HUES6 (cell line): ENCODE data around the gene IRF7.
"Not testable (repeated sequence)": the region's sequence is repeated elsewhere in the genome, so short reads cannot be mapped to it uniquely, and the experiment has no call there.

Experiments
- H3K27ac ChIP-seq: 2 replicates; pipeline ENCODE4 v1.7.0; 2013; ENCODE audit warnings: low read depth, mild to moderate bottlenecking, low read length, inconsistent platforms
- H3K27me3 ChIP-seq: 2 replicates; pipeline ENCODE4 v1.6.1; 2013; ENCODE audit warnings: low read length; ENCODE audit not compliant: control insufficient read depth, insufficient read depth
- H3K36me3 ChIP-seq: 2 replicates; pipeline ENCODE4 v1.6.1; 2013; ENCODE audit warnings: low read length; ENCODE audit not compliant: control insufficient read depth, insufficient read depth
- H3K4me1 ChIP-seq: 2 replicates; pipeline ENCODE4 v1.6.1; 2013; ENCODE audit warnings: low read length; ENCODE audit not compliant: control insufficient read depth, insufficient read depth
- H3K4me3 ChIP-seq: 2 replicates; pipeline ENCODE4 v1.5.1; 2013; ENCODE audit warnings: low read depth, low read length
- H3K9ac ChIP-seq: one replicate; pipeline ENCODE4 v1.6.1; 2013; ENCODE audit warnings: mild to moderate bottlenecking, low read length
- H3K9me3 ChIP-seq: 2 replicates; pipeline ENCODE4 v1.6.1; 2013; ENCODE audit warnings: low read depth, low read length; ENCODE audit not compliant: control insufficient read depth, insufficient read depth

The IRF7 gene

GRCh38 chr11:575313-575995, 40.3 kb downstream of the IRF7 start:
- Histone ChIP-seq H3K4me1 (peaks cover 33% of the 10 kb centered on the region), H3K27me3 (peaks cover 20% of the 10 kb centered on the region), H3K36me3 (peaks cover 5% of the 10 kb centered on the region), H3K9me3 (no peaks in the 10 kb centered on the region), H3K27ac (no peak overlapping the region), H3K4me3 (peak overlapping the region; percentile 86), H3K9ac (peak overlapping the region; percentile 56)

- Histone ChIP-seq H3K27ac (no peak overlapping the region), H3K4me3 (peak overlapping the region; percentile 86), H3K36me3 (peaks cover 5% of the 10 kb centered on the region), H3K9me3 (no peaks in the 10 kb centered on the region), H3K9ac (peak overlapping the region; percentile 56), H3K4me1 (peaks cover 33% of the 10 kb centered on the region), H3K27me3 (peaks cover 20% of the 10 kb centered on the region)
Measured at GRCh38 chr11:574632-575312, 41.0 kb downstream of the IRF7 start.

GRCh38 chr11:574031-574570, 41.6 kb downstream of the IRF7 start:
- H3K27me3 ChIP-seq = peaks cover 20% of the 10 kb centered on the region
- not testable (repeated sequence) for H3K27ac ChIP-seq

GRCh38 chr11:573146-573759, 42.5 kb downstream of the IRF7 start:
- H3K4me3 ChIP-seq = no peak overlapping the region

More at GRCh38 chr11:574031-574570, 41.6 kb downstream of the IRF7 start:
- Histone ChIP-seq H3K4me3 (peak overlapping the region; percentile 34), H3K4me1 (peaks cover 37% of the 10 kb centered on the region)
- not testable (repeated sequence) for H3K9me3 ChIP-seq, H3K9ac ChIP-seq, H3K36me3 ChIP-seq

GRCh38 chr11:571802-572185, 44.0 kb downstream of the IRF7 start:
- Histone ChIP-seq H3K9ac (no peak overlapping the region), H3K9me3 (no peaks in the 10 kb centered on the region), H3K27me3 (peaks cover 24% of the 10 kb centered on the region), H3K4me3 (no peak overlapping the region), H3K4me1 (peaks cover 28% of the 10 kb centered on the region), H3K36me3 (no peaks in the 10 kb centered on the region; the same call in 1 of the 2 replicates), H3K27ac (no peak overlapping the region)

More at GRCh38 chr11:573146-573759, 42.5 kb downstream of the IRF7 start:
- peaks cover 37% of the 10 kb centered on the region for H3K4me1 ChIP-seq
- peaks cover 20% of the 10 kb centered on the region for H3K27me3 ChIP-seq
- no peak overlapping the region for H3K9ac ChIP-seq
- peaks cover 4% of the 10 kb centered on the region for H3K36me3 ChIP-seq
- H3K9me3 ChIP-seq = no peaks in the 10 kb centered on the region
- no peak overlapping the region for H3K27ac ChIP-seq

GRCh38 chr11:569158-569885, 46.4 kb downstream of the IRF7 start:
- H3K9me3 ChIP-seq = no peaks in the 10 kb centered on the region
- peak overlapping the region; percentile 68 for H3K4me3 ChIP-seq
- peak overlapping the region; percentile 69 for H3K9ac ChIP-seq
- H3K4me1 ChIP-seq = peaks cover 33% of the 10 kb centered on the region
- no peaks in the 10 kb centered on the region for H3K36me3 ChIP-seq
- H3K27ac ChIP-seq = peak overlapping the region; percentile 63; the same call in 1 of the 2 replicates
- peaks cover 11% of the 10 kb centered on the region for H3K27me3 ChIP-seq

GRCh38 chr11:568306-569157, 47.2 kb downstream of the IRF7 start:
- Histone ChIP-seq H3K9me3 (no peaks in the 10 kb centered on the region), H3K4me1 (peaks cover 30% of the 10 kb centered on the region), H3K4me3 (peak overlapping the region; percentile 91), H3K36me3 (peaks cover 4% of the 10 kb centered on the region; the same call in 1 of the 2 replicates), H3K27ac (peak overlapping the region; percentile 63; the same call in 1 of the 2 replicates), H3K9ac (peak overlapping the region; percentile 69), H3K27me3 (peaks cover 8% of the 10 kb centered on the region)

- H3K36me3 ChIP-seq = peaks cover 10% of the 10 kb centered on the region; the same call in 1 of the 2 replicates
- H3K4me1 ChIP-seq = peaks cover 30% of the 10 kb centered on the region
- H3K27me3 ChIP-seq = peaks cover 4% of the 10 kb centered on the region; the same call in 1 of the 2 replicates
- H3K27ac ChIP-seq = no peak overlapping the region
- H3K4me3 ChIP-seq = peak overlapping the region; percentile 91
- H3K9ac ChIP-seq = peak overlapping the region; percentile 57
- no peaks in the 10 kb centered on the region for H3K9me3 ChIP-seq
Measured at GRCh38 chr11:567629-568292, 48.0 kb downstream of the IRF7 start.

GRCh38 chr11:567011-567628, 48.6 kb downstream of the IRF7 start:
- Histone ChIP-seq H3K4me1 (peaks cover 30% of the 10 kb centered on the region), H3K4me3 (peak overlapping the region; percentile 91), H3K9ac (peak overlapping the region; percentile 57), H3K27me3 (peaks cover 4% of the 10 kb centered on the region; the same call in 1 of the 2 replicates), H3K27ac (no peak overlapping the region), H3K36me3 (peaks cover 10% of the 10 kb centered on the region; the same call in 1 of the 2 replicates), H3K9me3 (no peaks in the 10 kb centered on the region)
